Stimulated activated naive B cell treated with anti-CD40 and anti-IgM and Interleukin-4, amounts not matched to agents 10 μg/mL and 1 μg/mL and 100 μg/mL, for 72 hours (primary cell): ENCODE results near the gene ARHGAP32.
"Not testable (repeated sequence)": the region's sequence is repeated elsewhere in the genome, so short reads cannot be mapped to it uniquely, and the experiment has no call there.

ENCODE experiments used
- ATAC-seq, 2 donors: fragments of 150-1000 bp; cut with Tn5 transposase; replicated peaks; 2 replicates each; pipeline ENCODE4 v1.10.0; 2021; ENCODE audit warnings: moderate library complexity in 1 of 2
- DNase-seq: peaks from one replicate; pipeline ENCODE4 v3.0.0; 2021
- H3K27ac Mint-ChIP-seq: one replicate; pipeline ENCODE4 v1.8.0; 2022; ENCODE audit warnings: mild to moderate bottlenecking, mixed read lengths
- H3K27me3 Mint-ChIP-seq, 2 donors: one replicate each; pipeline ENCODE4 v1.8.0; 2022; ENCODE audit warnings: mixed read lengths in 2 of 2
- H3K36me3 Mint-ChIP-seq, 2 donors: one replicate each; pipeline ENCODE4 v1.8.0; 2022; ENCODE audit warnings: mixed read lengths in 2 of 2, mild to moderate bottlenecking in 1 of 2
- H3K4me1 Mint-ChIP-seq, 2 donors: one replicate each; pipeline ENCODE4 v1.8.0; 2022; ENCODE audit warnings: mixed read lengths in 2 of 2, mild to moderate bottlenecking in 1 of 2
- H3K4me3 Mint-ChIP-seq, 2 donors: one replicate each; pipeline ENCODE4 v1.8.0; 2022; ENCODE audit warnings: mild to moderate bottlenecking in 2 of 2, mixed read lengths in 2 of 2, moderate library complexity in 1 of 2
- H3K9me3 Mint-ChIP-seq, 2 donors: one replicate each; pipeline ENCODE4 v1.8.0; 2022; ENCODE audit warnings: mixed read lengths in 2 of 2, mild to moderate bottlenecking in 1 of 2

The ARHGAP32 gene

DNA sequence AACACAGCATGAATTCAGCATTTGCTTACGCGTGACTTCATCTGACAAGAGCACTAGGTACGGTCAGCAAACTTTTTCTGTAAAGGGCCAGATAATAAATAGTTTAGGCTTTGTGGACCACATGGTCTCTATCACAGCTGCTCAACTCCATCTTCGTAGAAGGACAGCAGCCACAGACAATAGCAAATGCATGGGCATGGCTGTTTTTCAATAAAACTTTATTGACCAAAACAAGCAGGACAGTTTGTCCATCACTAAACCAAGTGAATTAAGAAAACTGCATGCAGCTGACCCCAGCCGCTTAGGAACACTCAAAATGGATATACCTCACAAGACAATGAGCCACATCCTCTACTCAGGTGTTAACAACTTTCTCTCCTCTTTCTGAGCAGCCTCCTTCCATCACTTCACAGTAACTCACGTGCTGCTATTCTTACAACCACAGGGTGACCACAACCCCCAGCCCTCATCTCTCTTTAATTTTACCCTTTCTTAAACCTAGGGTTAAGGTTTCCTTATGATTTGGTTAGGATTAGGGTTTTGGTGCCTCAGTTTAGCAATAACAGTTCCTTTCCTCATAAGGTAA is 22.7 kb upstream of the ARHGAP32 start:
- H3K36me3 Mint-ChIP-seq = no peaks in the 10 kb centered on the region
- no peaks in the 10 kb centered on the region for H3K27me3 Mint-ChIP-seq
- ATAC-seq (no peak), DNase-seq (no peak)
- peaks cover 2 to 37% of the 10 kb centered on the region in 2 donors for H3K4me1 Mint-ChIP-seq
- H3K27ac Mint-ChIP-seq = no peak overlapping the region
- no peaks in the 10 kb centered on the region for H3K9me3 Mint-ChIP-seq
- H3K4me3 Mint-ChIP-seq = no peak overlapping the region

DNA sequence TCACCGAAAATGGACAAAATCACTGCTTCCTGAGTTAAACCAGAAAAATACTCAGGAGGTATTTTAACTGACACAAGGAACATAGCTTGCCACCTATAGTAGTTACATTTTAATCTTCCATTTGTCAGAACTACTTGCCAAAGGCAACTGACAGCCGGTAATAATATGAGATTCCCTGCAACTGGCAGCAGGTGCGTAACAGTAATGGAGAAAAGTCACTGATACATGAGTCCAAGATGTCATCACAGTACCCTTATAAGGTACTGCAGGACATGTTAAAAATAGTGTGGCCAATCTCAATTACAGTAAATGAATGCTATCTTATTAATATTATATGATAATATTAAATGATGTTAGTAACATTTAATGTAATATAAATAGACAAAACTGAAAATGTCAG is 21.1 kb upstream of the ARHGAP32 start:
- no peak for ATAC-seq
- Mint-ChIP-seq H3K4me3 (no peak overlapping the region), H3K27me3 (no peaks in the 10 kb centered on the region)

DNA sequence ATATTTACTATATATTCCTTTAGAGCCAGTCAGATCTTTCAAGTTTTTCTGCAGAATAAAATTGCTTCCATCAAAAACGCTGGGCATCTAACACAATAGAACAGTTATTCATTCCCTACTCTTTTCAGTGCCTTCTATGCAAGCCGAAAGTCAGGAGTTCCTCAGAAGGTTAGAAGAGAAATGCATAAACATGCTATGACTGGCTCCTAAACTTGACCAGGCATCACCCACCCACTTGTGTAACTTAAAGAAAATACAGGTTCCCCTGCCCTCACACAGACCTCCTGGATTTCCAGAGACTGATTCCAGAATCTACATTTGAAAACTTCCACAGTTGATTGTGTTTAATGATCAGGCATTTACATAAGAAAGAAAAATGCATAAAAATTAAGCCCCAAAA is 19.3 kb upstream of the ARHGAP32 start:
- peaks cover 2 to 24% of the 10 kb centered on the region in 2 donors for H3K4me1 Mint-ChIP-seq
- no peak overlapping the region for H3K27ac Mint-ChIP-seq
- H3K27me3 Mint-ChIP-seq = no peaks in the 10 kb centered on the region
- H3K36me3 Mint-ChIP-seq = peaks cover 0 to 2% of the 10 kb centered on the region in 2 donors
- ATAC-seq = no peak
- H3K4me3 Mint-ChIP-seq = no peak overlapping the region
- no peak for DNase-seq
- H3K9me3 Mint-ChIP-seq = peaks cover 0 to 3% of the 10 kb centered on the region in 2 donors

More for the DNA sequence above, 21.1 kb upstream of the ARHGAP32 start:
- no peak overlapping the region for H3K27ac Mint-ChIP-seq
- no peak for DNase-seq
- peaks cover 2 to 24% of the 10 kb centered on the region in 2 donors for H3K4me1 Mint-ChIP-seq
- no peaks in the 10 kb centered on the region for H3K9me3 Mint-ChIP-seq
- H3K36me3 Mint-ChIP-seq = no peaks in the 10 kb centered on the region

DNA sequence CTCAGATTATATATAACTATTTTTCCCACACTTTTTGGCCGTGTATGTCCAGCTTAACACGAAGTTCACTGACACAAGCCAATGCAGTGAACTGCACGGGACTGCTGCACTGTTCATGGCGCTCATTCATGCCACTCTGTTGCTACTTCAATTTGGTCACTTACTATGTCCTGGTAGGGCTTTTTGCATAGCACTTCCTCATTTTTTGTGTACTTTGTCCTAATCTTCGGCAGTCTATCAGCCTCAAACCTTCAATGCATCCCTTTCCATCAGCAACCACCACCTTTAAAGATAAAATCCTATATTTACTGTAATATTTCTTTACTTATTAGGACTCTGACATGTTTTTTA is 18.7 kb upstream of the ARHGAP32 start:
- H3K4me3 Mint-ChIP-seq = no peak overlapping the region
- peaks cover 2 to 24% of the 10 kb centered on the region in 2 donors for H3K4me1 Mint-ChIP-seq
- DNase-seq (no peak), ATAC-seq (no peak)
- H3K36me3 Mint-ChIP-seq = peaks cover 0 to 2% of the 10 kb centered on the region in 2 donors
- H3K9me3 Mint-ChIP-seq = peaks cover 0 to 3% of the 10 kb centered on the region in 2 donors
- H3K27me3 Mint-ChIP-seq = no peaks in the 10 kb centered on the region
- no peak overlapping the region for H3K27ac Mint-ChIP-seq

DNA sequence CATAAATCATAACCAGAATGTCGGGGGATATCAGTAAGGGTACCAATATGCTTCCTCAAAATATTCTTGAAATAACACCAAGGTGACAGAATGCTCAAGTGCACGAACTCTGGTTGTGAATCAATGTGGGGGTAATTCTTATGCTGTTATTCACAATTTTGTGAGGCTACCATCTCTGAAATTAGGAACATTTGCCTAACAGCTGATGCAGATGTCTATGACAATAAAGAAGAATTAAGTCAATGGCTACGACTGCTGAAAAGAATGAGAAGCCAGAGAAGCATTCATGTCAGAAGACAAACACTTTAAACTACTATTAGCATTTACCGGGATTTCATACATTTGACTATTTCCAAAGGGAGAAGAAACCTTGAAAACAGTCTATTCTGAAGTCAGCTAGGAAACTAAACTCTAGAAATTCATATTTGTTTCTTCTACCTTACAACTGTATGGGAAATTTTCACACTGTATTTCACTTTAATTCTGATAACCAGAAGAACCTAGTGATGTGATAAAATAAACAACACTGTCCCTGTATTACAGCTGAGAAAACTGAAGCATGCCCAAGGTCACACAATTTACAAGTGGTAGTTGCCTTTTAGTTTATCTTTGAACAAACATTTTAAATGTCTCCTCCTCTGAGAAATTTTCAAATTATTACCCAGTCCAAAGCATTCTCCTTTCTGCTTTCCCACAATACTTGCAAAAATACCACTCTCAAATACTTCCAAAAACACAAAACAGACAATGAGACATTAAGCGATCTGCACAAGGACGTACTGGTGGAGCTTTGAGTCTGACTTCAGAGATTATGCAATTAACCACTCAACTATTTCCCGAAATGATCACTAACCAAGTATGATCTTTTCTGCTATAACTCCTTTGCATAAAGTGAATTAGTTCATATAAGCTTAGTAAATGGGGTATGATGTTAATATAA is 18.0 kb upstream of the ARHGAP32 start:
- peaks cover 0 to 3% of the 10 kb centered on the region in 2 donors for H3K9me3 Mint-ChIP-seq
- peaks cover 2 to 19% of the 10 kb centered on the region in 2 donors for H3K4me1 Mint-ChIP-seq
- H3K27me3 Mint-ChIP-seq = no peaks in the 10 kb centered on the region
- ATAC-seq (no peak), DNase-seq (no peak)
- H3K4me3 Mint-ChIP-seq = no peak overlapping the region
- H3K36me3 Mint-ChIP-seq = peaks cover 0 to 2% of the 10 kb centered on the region in 2 donors
- no peak overlapping the region for H3K27ac Mint-ChIP-seq

DNA sequence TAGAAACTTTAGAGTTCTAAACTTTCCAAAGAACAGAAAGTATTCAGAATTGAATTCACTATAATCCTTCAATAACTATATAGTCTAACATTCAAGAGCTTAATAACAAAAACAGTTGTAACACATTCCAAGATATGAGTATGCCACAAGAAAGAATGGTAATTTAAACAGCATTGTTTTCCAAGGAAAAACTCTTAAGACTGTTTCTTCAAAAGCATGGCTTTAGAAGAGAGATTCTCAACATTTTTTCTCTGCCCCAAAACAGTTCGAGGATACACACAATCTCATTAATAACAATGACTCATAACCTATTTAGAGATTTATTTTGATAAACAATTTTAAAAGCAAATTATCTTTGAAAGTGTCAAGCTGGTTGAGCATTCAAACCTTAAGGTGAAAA is 16.7 kb upstream of the ARHGAP32 start:
- no peak for ATAC-seq

DNA sequence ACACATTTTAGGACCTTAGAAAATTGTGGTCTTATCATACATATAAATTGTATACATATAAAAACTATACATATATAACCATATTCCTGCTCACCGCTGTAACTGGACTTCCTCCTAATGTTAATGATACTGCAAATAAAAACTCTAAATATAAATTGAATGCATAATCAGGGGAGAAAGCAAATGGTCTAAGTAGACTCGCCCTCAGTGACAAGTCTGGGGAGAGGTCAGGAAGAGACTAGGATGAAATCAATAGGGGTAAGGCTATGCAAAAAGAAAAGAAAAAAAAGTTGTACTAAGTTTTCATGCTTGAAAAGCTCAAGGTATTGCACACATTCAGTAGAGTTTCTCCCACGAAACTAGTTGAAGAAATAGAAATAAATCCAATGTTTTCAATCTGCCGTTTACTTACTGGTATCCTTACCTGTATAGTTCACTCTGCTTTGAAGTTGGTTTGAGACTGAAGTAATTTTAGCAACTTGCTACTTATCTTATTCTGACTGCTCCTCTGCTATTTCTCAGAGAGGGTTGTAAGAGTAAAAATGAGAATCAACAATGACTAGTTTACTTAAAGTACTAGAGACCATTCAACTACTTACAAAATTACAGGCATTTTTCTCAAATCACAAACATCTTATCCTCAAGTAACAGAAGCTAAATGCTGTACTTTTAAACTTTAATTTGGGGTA is 12.2 kb upstream of the ARHGAP32 start:
- Mint-ChIP-seq H3K36me3 (peaks cover under 1 to 13% of the 10 kb centered on the region in 2 donors), H3K4me1 (peaks cover 0 to 13% of the 10 kb centered on the region in 2 donors), H3K4me3 (no peak overlapping the region), H3K9me3 (peaks cover 0 to 7% of the 10 kb centered on the region in 2 donors), H3K27ac (no peak overlapping the region), H3K27me3 (no peaks in the 10 kb centered on the region)
- ATAC-seq (no peak), DNase-seq (no peak)

More for the DNA sequence above, 16.7 kb upstream of the ARHGAP32 start:
- H3K27me3 Mint-ChIP-seq = no peaks in the 10 kb centered on the region
- no peak overlapping the region for H3K4me3 Mint-ChIP-seq
- peaks cover 0 to 3% of the 10 kb centered on the region in 2 donors for H3K9me3 Mint-ChIP-seq
- H3K36me3 Mint-ChIP-seq = peaks cover 0 to 2% of the 10 kb centered on the region in 2 donors
- H3K4me1 Mint-ChIP-seq = peaks cover 2 to 14% of the 10 kb centered on the region in 2 donors
- no peak overlapping the region for H3K27ac Mint-ChIP-seq
- DNase-seq = no peak

DNA sequence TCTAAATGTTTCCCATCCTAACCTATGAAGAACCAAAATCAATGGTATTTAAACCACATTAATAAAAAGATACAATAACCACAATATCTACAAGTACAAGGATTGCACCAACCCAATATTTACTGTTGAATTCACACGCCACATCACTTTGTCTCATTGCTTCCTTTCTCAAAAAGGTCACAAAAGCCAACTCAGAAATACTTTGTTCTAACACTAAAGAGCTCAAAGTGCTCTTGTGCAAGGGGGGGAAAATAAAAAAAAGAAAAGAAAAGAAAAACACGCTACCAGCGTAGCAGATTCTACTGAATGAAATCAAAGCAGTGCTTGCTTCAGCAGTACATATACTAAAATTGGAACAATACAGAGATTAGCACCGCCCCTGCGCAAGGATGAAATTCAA is 10.5 kb upstream of the ARHGAP32 start:
- Mint-ChIP-seq H3K27me3 (no peaks in the 10 kb centered on the region), H3K4me1 (peaks cover 0 to 13% of the 10 kb centered on the region in 2 donors), H3K4me3 (no peak overlapping the region), H3K36me3 (peaks cover 10 to 19% of the 10 kb centered on the region in 2 donors), H3K27ac (no peak overlapping the region), H3K9me3 (peaks cover 8 to 16% of the 10 kb centered on the region in 2 donors)
- no peak for DNase-seq
- ATAC-seq = no peak

DNA sequence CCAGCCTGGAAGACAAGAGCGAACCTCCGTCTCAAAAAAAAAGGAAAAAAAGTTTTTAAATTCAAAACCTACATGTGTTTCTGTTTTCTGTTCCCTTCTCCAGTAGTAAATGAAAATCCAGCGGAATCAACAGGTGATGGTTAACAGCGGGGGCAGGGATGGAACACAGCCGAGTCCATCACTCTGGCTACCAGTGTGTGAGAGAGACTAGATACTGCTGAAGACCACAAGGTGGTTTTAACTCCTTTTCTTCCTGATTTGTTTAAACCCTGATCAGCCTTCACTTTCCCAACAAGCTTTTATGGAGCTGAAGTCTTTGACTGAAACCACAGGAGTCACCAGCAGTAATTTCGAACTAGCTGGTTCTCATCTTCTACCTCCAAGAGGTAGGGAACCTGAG is 3.6 kb upstream of the ARHGAP32 start:
- no peak for ATAC-seq
- Mint-ChIP-seq H3K4me3 (no peak overlapping the region), H3K4me1 (no peaks in the 10 kb centered on the region), H3K27me3 (no peaks in the 10 kb centered on the region), H3K36me3 (peaks cover 10 to 17% of the 10 kb centered on the region in 2 donors), H3K9me3 (peaks cover 8 to 13% of the 10 kb centered on the region in 2 donors), H3K27ac (no peak overlapping the region)
- DNase-seq = no peak

DNA sequence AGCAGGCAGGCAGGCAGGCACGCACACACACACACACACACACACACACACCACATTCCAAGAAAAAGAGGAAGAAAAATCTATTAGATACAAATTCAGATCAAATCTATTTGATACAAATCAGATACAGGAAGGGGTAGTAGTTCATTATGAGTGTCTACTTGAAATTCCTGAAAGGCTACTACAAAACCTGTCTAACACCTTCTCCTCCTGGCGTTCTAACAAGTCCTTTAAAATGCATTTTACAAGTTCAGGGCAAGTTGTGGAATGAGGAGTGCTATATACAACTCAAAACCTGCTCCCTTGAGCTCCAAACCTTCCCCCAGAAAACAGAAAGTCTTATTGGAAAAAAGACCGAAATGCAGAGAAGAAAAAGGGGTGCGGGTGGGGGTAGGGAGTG is 476 bp downstream of the ARHGAP32 start:
- DNase-seq (no peak), ATAC-seq (no peak)
- no peak overlapping the region for H3K4me3 Mint-ChIP-seq
- H3K9me3 Mint-ChIP-seq = peaks cover 5 to 6% of the 10 kb centered on the region in 2 donors
- no peak overlapping the region for H3K27ac Mint-ChIP-seq
- H3K27me3 Mint-ChIP-seq = no peaks in the 10 kb centered on the region
- H3K36me3 Mint-ChIP-seq = peaks cover 0 to 5% of the 10 kb centered on the region in 2 donors
- no peaks in the 10 kb centered on the region for H3K4me1 Mint-ChIP-seq

DNA sequence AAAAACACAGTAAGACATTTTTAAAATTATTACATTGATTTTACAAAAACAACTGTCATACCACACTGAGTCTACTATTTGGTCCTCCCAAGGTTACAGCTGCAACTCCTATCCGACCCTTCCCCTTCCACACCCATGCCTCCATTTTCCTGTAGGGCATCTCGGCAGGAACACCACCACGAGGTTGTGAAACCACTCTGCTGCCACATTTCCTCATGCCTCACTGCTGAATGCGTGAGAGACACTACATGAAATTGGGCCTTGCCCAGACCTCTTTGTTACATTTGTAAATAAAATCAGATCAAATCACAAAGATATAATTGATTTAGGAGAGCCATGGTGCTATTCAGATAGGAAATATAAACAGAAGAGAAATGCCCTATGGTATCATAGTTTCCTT is 2.0 kb downstream of the ARHGAP32 start:
- H3K27ac Mint-ChIP-seq = no peak overlapping the region
- H3K36me3 Mint-ChIP-seq = peaks cover 4 to 14% of the 10 kb centered on the region in 2 donors
- DNase-seq = no peak
- no peaks in the 10 kb centered on the region for H3K4me1 Mint-ChIP-seq
- H3K27me3 Mint-ChIP-seq = no peaks in the 10 kb centered on the region
- ATAC-seq = no peak
- no peak overlapping the region for H3K4me3 Mint-ChIP-seq
- H3K9me3 Mint-ChIP-seq = peaks cover 9 to 11% of the 10 kb centered on the region in 2 donors

DNA sequence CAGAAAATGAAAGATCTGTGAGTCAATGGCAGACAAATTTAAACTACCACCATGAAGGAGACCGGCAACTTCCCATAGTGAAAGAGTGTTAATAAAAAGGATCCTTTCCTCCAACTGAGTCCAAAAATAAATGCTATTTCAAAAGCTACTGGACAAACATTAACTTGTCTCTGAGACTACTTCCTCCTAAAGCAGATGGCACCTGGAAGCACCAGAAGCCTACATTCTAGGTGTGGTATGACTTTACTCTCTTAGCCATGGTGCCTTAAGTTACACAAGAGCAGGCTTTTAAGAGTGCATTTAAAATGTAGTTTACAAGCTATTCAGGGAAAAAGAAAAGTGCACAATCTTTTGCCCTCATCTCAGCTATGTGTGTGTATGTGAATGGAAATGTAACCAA is 2.5 kb downstream of the ARHGAP32 start:
- H3K4me1 Mint-ChIP-seq = no peaks in the 10 kb centered on the region
- no peak overlapping the region for H3K4me3 Mint-ChIP-seq
- H3K36me3 Mint-ChIP-seq = peaks cover 4 to 17% of the 10 kb centered on the region in 2 donors
- no peak for ATAC-seq
- H3K27me3 Mint-ChIP-seq = no peaks in the 10 kb centered on the region
- no peak for DNase-seq
- no peak overlapping the region for H3K27ac Mint-ChIP-seq
- peaks cover 9 to 11% of the 10 kb centered on the region in 2 donors for H3K9me3 Mint-ChIP-seq

DNA sequence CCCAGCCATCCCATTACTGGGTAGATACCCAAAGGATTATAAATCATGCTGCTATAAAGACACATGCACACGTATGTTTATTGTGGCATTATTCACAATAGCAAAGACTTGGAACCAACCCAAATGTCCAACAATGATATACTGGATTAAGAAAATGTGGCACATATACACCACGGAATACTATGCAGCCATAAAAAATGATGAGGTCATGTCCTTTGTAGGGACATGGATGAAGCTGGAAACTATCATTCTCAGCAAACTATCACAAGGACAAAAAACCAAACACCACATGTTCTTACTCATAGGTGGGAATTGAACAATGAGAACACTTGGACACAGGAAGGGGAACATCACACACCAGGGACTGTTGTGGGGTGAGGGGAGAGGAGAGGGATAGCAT is 7.0 kb downstream of the ARHGAP32 start:
- ATAC-seq, H3K4me1 Mint-ChIP-seq, DNase-seq, H3K27ac Mint-ChIP-seq, H3K4me3 Mint-ChIP-seq, H3K27me3 Mint-ChIP-seq: not testable (repeated sequence)
- H3K9me3 Mint-ChIP-seq = peaks cover 11% of the 10 kb centered on the region in 2 donors
- peaks cover 6 to 18% of the 10 kb centered on the region in 2 donors for H3K36me3 Mint-ChIP-seq

DNA sequence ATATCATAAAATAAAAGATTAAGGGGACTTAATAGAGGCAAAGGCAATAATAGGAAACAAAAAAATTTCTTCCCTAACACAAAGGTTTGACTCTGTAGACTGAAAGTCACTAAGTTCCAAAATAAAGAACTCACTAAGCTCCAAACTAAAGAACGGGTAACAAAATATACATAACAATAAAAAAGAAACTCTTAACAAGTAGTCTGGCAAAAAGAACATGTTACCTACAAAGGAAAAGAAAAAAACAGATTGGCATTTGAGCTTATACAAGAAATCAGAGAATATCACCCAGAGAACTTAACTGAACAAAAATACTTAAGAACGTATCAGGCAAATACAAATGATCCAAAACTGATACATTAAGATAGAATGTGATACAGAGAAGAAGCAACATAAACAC is 7.5 kb downstream of the ARHGAP32 start:
- Mint-ChIP-seq H3K4me1 (peaks cover 0 to 6% of the 10 kb centered on the region in 2 donors), H3K4me3 (no peak overlapping the region), H3K27ac (no peak overlapping the region), H3K36me3 (peaks cover 6 to 18% of the 10 kb centered on the region in 2 donors), H3K9me3 (peaks cover 11% of the 10 kb centered on the region in 2 donors), H3K27me3 (no peaks in the 10 kb centered on the region)
- DNase-seq (no peak), ATAC-seq (no peak)
